Panc1 (cell line): ENCODE data around the gene BPIFA3. TPM values are rescaled to one million over a fixed set of nuclear protein-coding genes. Genes with fewer than 3 reads are reported as not detected.

ENCODE experiments used
- total RNA-seq: library from RNA; stranded (reverse); gene quantifications from one replicate; pipeline ENCODE4 v1.2.1, GENCODE V29; 2021; ENCODE audit not compliant: unreplicated experiment

Gene BPIFA3
- total RNA-seq, 1 experiment from 2014 or later, result not detected

Other genes starting within 250 kb of the BPIFA3 start
- gene SUN5, start 212.9 kb upstream of the BPIFA3 start, total RNA-seq, result not detected
- gene BPIFB2, start 209.6 kb upstream of the BPIFA3 start, total RNA-seq, result not detected
- gene BPIFB6, start 185.7 kb upstream of the BPIFA3 start, total RNA-seq, result not detected
- not detected for gene BPIFB3, start 163.4 kb upstream of the BPIFA3 start, total RNA-seq
- gene BPIFB4, start 137.7 kb upstream of the BPIFA3 start, total RNA-seq, result not detected
- gene BPIFA2, start 49.2 kb upstream of the BPIFA3 start, total RNA-seq, result not detected
- not detected for gene BPIFA1, start 18.6 kb downstream of the BPIFA3 start, total RNA-seq
- gene BPIFB1, start 65.9 kb downstream of the BPIFA3 start, total RNA-seq, result 0.10 TPM
- gene CDK5RAP1, start 184.2 kb downstream of the BPIFA3 start, total RNA-seq, result 34.8 TPM
- gene SNTA1, start 226.4 kb downstream of the BPIFA3 start, total RNA-seq, result 12.0 TPM